A549 (cell line): ENCODE data around the gene CNTN5. TPM values are rescaled to one million over a fixed set of nuclear protein-coding genes. Genes with fewer than 3 reads are reported as not detected.
"Not testable (repeated sequence)": the region's sequence is repeated elsewhere in the genome, so short reads cannot be mapped to it uniquely, and the experiment has no call there.

Experiments used
- ATAC-seq, 2 experiments: fragments of 200-7000 bp in 1 of 2; fragments of >200 bp in 1 of 2; cut with Nextera tagmentation in 1 of 2; cut with Tn5 transposase in 1 of 2; 3 replicates each; pipeline versions ENCODE4 v1.8.0 to v1.9.1; 2018 to 2020; ENCODE audit warnings: mild to moderate bottlenecking in 1 of 2, moderate library complexity in 1 of 2
- CTCF ChIA-PET: fragments of 300-600 bp; sonication (Branson Sonifier 250); formaldehyde crosslinking; extraction: SDS; loops from one replicate; lab custom pipeline; 2021; ENCODE audit warnings: antibody characterized with exemption, inconsistent platforms; lab: Yijun Ruan, JAX
- POLR2A ChIA-PET: fragments of 350-600 bp; formaldehyde crosslinking; extraction: SDS; loops from one replicate; lab custom pipeline; 2021; ENCODE audit warnings: antibody characterized with exemption, inconsistent platforms; lab: Yijun Ruan, JAX
- DNase-seq, 2 experiments: peaks; one replicate each; pipeline versions ENCODE4 v3.0.0 to v3.0.0-alpha.2; 2011 to 2016; ENCODE audit warnings: low read depth in 1 of 2, low spot score in 1 of 2
- FAIRE-seq: peaks from 2 replicates; lab custom pipeline; 2011; peaks lifted over from hg19 to GRCh38; lab: Jason Lieb, UNC
- H3K27ac ChIP-seq, 2 experiments: fragments of >200 bp; sonication (Bioruptor Twin); formaldehyde crosslinking; 3 replicates each; pipeline ENCODE4 v1.5.1; 2016 to 2017
- H3K4me1 ChIP-seq: fragments of >200 bp; sonication (Bioruptor Twin); formaldehyde crosslinking; 3 replicates; pipeline ENCODE4 v1.6.1; 2016
- H3K4me2 ChIP-seq: fragments of >200 bp; sonication (Bioruptor Twin); formaldehyde crosslinking; 3 replicates; pipeline ENCODE4 v1.6.1; 2016
- H3K4me3 ChIP-seq: fragments of >200 bp; sonication (Bioruptor Twin); formaldehyde crosslinking; 3 replicates; pipeline ENCODE4 v1.5.1; 2016
- H3K9me3 ChIP-seq: fragments of >200 bp; sonication (Bioruptor Twin); formaldehyde crosslinking; 3 replicates; pipeline ENCODE4 v1.6.1; 2016
- CBX2 ChIP-seq: fragments of 200-600 bp; sonication (generic); IDR thresholded peaks from 2 replicates; pipeline ENCODE4 v1.6.1; 2016; ENCODE audit warnings: low read depth, mild to moderate bottlenecking, borderline replicate concordance
- CBX8 ChIP-seq: fragments of 200-600 bp; sonication (generic); IDR thresholded peaks from 2 replicates; pipeline ENCODE4 v1.6.1; 2016
- CEBPB ChIP-seq, 2 experiments: fragments of >200 bp in 1 of 2; sonication (Bioruptor Twin) in 1 of 2; formaldehyde crosslinking in 1 of 2; IDR thresholded peaks; 2 replicates each; pipeline ENCODE4 v1.6.1; 2012 to 2016
- EHMT2 ChIP-seq: fragments of 200-600 bp; sonication (generic); IDR thresholded peaks from 2 replicates; pipeline ENCODE4 v1.6.1; 2016; ENCODE audit warnings: antibody characterized with exemption, low read depth, mild to moderate bottlenecking, moderate library complexity
- EP300 ChIP-seq, 2 experiments: fragments of >200 bp; sonication (Bioruptor Twin); formaldehyde crosslinking; IDR thresholded peaks; 2 replicates in 1 of 2; 3 replicates in 1 of 2; pipeline ENCODE4 v1.6.1; 2016 to 2017
- FOSL2 ChIP-seq, 2 experiments: fragments of 450-650 bp in 1 of 2; fragments of >200 bp in 1 of 2; sonication (Bioruptor Twin) in 1 of 2; formaldehyde crosslinking; IDR thresholded peaks; 2 replicates each; pipeline versions ENCODE4 v1.5.0 to v1.6.1; 2016 to 2020; ENCODE audit warnings: mild to moderate bottlenecking in 1 of 2, moderate library complexity in 1 of 2
- FOXS1 ChIP-seq: fragments of 250-450 bp; sonication (Bioruptor Pico); IDR thresholded peaks from 2 replicates; pipeline ENCODE4 v1.5.0; 2020; ENCODE audit warnings: mild to moderate bottlenecking, moderate library complexity
- HMGXB4 ChIP-seq: fragments of 250-450 bp; sonication (Bioruptor Pico); IDR thresholded peaks from 2 replicates; pipeline ENCODE4 v1.5.0; 2021; ENCODE audit warnings: mild to moderate bottlenecking, moderate library complexity, borderline replicate concordance
- HOXA7 ChIP-seq: fragments of 250-450 bp; sonication (Bioruptor Pico); IDR thresholded peaks from 2 replicates; pipeline ENCODE4 v1.5.0; 2020; ENCODE audit warnings: mild to moderate bottlenecking, moderate library complexity
- HOXB13 ChIP-seq: fragments of 250-450 bp; sonication (Bioruptor Pico); IDR thresholded peaks from 2 replicates; pipeline ENCODE4 v1.5.0; 2020; ENCODE audit warnings: low read depth, mild to moderate bottlenecking, moderate library complexity
- HOXB5 ChIP-seq: fragments of 250-450 bp; sonication (Bioruptor Pico); IDR thresholded peaks from 2 replicates; pipeline ENCODE4 v1.5.0; 2020; ENCODE audit warnings: mild to moderate bottlenecking, moderate library complexity
- KDM1A ChIP-seq: fragments of 200-600 bp; sonication (generic); IDR thresholded peaks from 2 replicates; pipeline ENCODE4 v1.6.1; 2016; ENCODE audit warnings: low read depth, mild to moderate bottlenecking
- KDM5A ChIP-seq: fragments of 200-600 bp; sonication (generic); IDR thresholded peaks from 2 replicates; pipeline ENCODE4 v1.6.1; 2016; ENCODE audit warnings: antibody characterized with exemption, mild to moderate bottlenecking
- MAFK ChIP-seq: fragments of 450-650 bp; IDR thresholded peaks from 2 replicates; pipeline ENCODE4 v1.6.1; 2014; ENCODE audit not compliant: partially characterized antibody
- MAX ChIP-seq: IDR thresholded peaks from 2 replicates; pipeline ENCODE4 v1.6.1; 2012
- NR3C1 ChIP-seq: fragments of >200 bp; sonication (Bioruptor Twin); formaldehyde crosslinking; IDR thresholded peaks from 3 replicates; pipeline ENCODE4 v1.6.1; 2017
- PBX3 ChIP-seq: IDR thresholded peaks from 2 replicates; pipeline ENCODE4 v1.6.1; 2012
- PHF8 ChIP-seq: fragments of 200-600 bp; sonication (generic); IDR thresholded peaks from 2 replicates; pipeline ENCODE4 v1.6.1; 2016; ENCODE audit warnings: low read depth, mild to moderate bottlenecking, antibody characterized with exemption, moderate library complexity, borderline replicate concordance
- POLR2A ChIP-seq: IDR thresholded peaks from 2 replicates; pipeline ENCODE4 v1.6.1; 2012; ENCODE audit warnings: mild to moderate bottlenecking, low read length
- POLR2AphosphoS2 ChIP-seq: conservative IDR thresholded peaks from 2 replicates; pipeline ENCODE4 v1.6.1; 2012; ENCODE audit warnings: low read length, improper control_type of control experiment, inconsistent platforms
- REST ChIP-seq: fragments of 200-600 bp; sonication (generic); IDR thresholded peaks from 2 replicates; pipeline ENCODE4 v1.6.1; 2016; ENCODE audit warnings: antibody characterized with exemption, mild to moderate bottlenecking, moderate library complexity
- RFX5 ChIP-seq: fragments of 450-650 bp; IDR thresholded peaks from 2 replicates; pipeline ENCODE4 v1.7.1; 2014; ENCODE audit warnings: antibody characterized with exemption, mild to moderate bottlenecking, moderate library complexity
- SMC3 ChIP-seq: fragments of >200 bp; sonication (Bioruptor Twin); formaldehyde crosslinking; IDR thresholded peaks from 3 replicates; pipeline ENCODE4 v1.6.1; 2018; ENCODE audit warnings: inconsistent platforms
- WGBS: methylation state at CpG from one replicate; pipeline ENCODE4 v1.1.6; 2017; ENCODE audit errors: missing lambda C conversion rate; 5-methylcytosine and 5-hydroxymethylcytosine counted together
- polyA plus RNA-seq, 4 experiments: library from polyadenylated mRNA; depleted of rRNA in 3 of 4; stranded (reverse); fragments of >200 nt; fragmentation: RNase III in 1 of 4; extraction: RNeasy Plus Mini Kit Qiagen cat#74134 plus additional on column Dnase treatment in 1 of 4; gene quantifications; 2 replicates in 3 of 4; 3 replicates in 1 of 4; pipeline ENCODE4 v1.2.3, GENCODE V29; 2011 to 2017

The CNTN5 gene
- polyA plus RNA-seq, 2 of the 4 experiments (the other 2 are of a cell fraction): 0.08 TPM; not detected in 1

- Histone ChIP-seq H3K4me2 (no peak overlapping the region), H3K4me1 (no peaks in the 10 kb centered on the region), H3K27ac (no peak overlapping the region), H3K4me3 (no peak overlapping the region), H3K9me3 (no peaks in the 10 kb centered on the region)
- no peak for DNase-seq
- TF ChIP-seq EHMT2 (no peak), RFX5 (no peak), FOSL2 (IDR thresholded peaks at IDR 0.05) (no peak), FOSL2 (CRISPR knock-in tag; IDR thresholded peaks at IDR 0.05) (no peak), HOXB5 (CRISPR knock-in tag) (no peak), SMC3 (no peak), MAFK (no peak), EP300 (IDR thresholded peaks at IDR 0.05) (no peak), KDM5A (no peak), CBX8 (no peak)
- ChIA-PET POLR2A (no interaction called here), CTCF (no interaction called here)
- no peak for ATAC-seq
- no peak for FAIRE-seq
- 35% methylated on average over 1 of the region's 1 CpG for WGBS
Observed at GRCh38 chr11:99281331-99281730, 260.6 kb downstream of the CNTN5 start.

GRCh38 chr11:99297925-99298324 is 277.2 kb downstream of the CNTN5 start:
- FAIRE-seq, H3K4me2 ChIP-seq, H3K9me3 ChIP-seq, H3K4me1 ChIP-seq, CTCF ChIA-PET, POLR2A ChIA-PET, H3K4me3 ChIP-seq, ATAC-seq, H3K27ac ChIP-seq: not testable (repeated sequence)
- WGBS: 47% methylated on average over 8 of the region's 8 CpGs
- DNase-seq: peak in 1 of 2 experiments; percentile 0

GRCh38 chr11:99307510-99308088 is 286.9 kb downstream of the CNTN5 start:
- no peak for FAIRE-seq
- no peak for DNase-seq
- H3K4me3 ChIP-seq: no peak overlapping the region
- no peak for ATAC-seq
- TF ChIP-seq NR3C1 (no peak), POLR2A (no peak), HMGXB4 (CRISPR knock-in tag) (no peak), CBX2 (no peak), KDM1A (no peak), CBX8 (no peak), KDM5A (no peak), REST (no peak), POLR2AphosphoS2 (no peak), FOXS1 (CRISPR knock-in tag) (no peak), HOXA7 (CRISPR knock-in tag) (no peak), PBX3 (no peak), MAX (no peak), CEBPB (IDR thresholded peaks at IDR 0.05) (no peak), HOXB13 (CRISPR knock-in tag) (no peak), PHF8 (no peak)
- H3K27ac ChIP-seq: no peak overlapping the region
- ChIA-PET CTCF (interaction anchor here (1.1 kb wide), 1 partner anchor 63 kb away, joined by 3 read pairs; no protein-coding TSS in a partner anchor), POLR2A (no interaction called here)
- H3K4me1 ChIP-seq: no peaks in the 10 kb centered on the region
- no peaks in the 10 kb centered on the region for H3K9me3 ChIP-seq
- H3K4me2 ChIP-seq: no peak overlapping the region
- WGBS: 46% methylated on average over 3 of the region's 3 CpGs
